Neural cell (in vitro differentiated cells): ENCODE data around the gene SBNO2. TPM values are rescaled to one million over a fixed set of nuclear protein-coding genes. Genes with fewer than 3 reads are reported as not detected.

Experiments used
- H2AFZ ChIP-seq: fragments of 200-600, 300-800 bp; sonication (generic), shearing (Covaris generic); 2 replicates; pipeline ENCODE4 v1.6.0; 2014; ENCODE audit warnings: low read depth, mild to moderate bottlenecking, antibody characterized with exemption, low read length, moderate library complexity
- H3F3A ChIP-seq: fragments of 200-600 bp; shearing (Covaris generic); 2 replicates; pipeline ENCODE4 v1.6.1; 2016; ENCODE audit warnings: mild to moderate bottlenecking, moderate library complexity, mixed read lengths, antibody characterized with exemption, low read length; ENCODE audit not compliant: insufficient read depth, poor library complexity, severe bottlenecking
- H3K27ac ChIP-seq: fragments of 200-600, 300-800 bp; sonication (generic), shearing (Covaris generic); 2 replicates; pipeline ENCODE4 v1.5.1; 2014; ENCODE audit warnings: mild to moderate bottlenecking, low read length, moderate library complexity
- H3K27me3 ChIP-seq: fragments of 300-800, 200-600 bp; sonication (generic), shearing (Covaris generic); 2 replicates; pipeline ENCODE4 v1.6.0; 2014; ENCODE audit warnings: mild to moderate bottlenecking, low read depth, low read length, moderate library complexity; ENCODE audit not compliant: insufficient read depth
- H3K36me3 ChIP-seq: fragments of 300-800, 200-600 bp; sonication (generic), shearing (Covaris generic); 2 replicates; pipeline ENCODE4 v1.5.1; 2014; ENCODE audit warnings: mild to moderate bottlenecking, antibody characterized with exemption, low read length, moderate library complexity; ENCODE audit not compliant: insufficient read depth
- H3K4me2 ChIP-seq: fragments of 300-800, 200-600 bp; sonication (generic), shearing (Covaris generic); 2 replicates; pipeline ENCODE4 v1.6.0; 2014; ENCODE audit warnings: mild to moderate bottlenecking, low read length
- H3K4me3 ChIP-seq: fragments of 300-800, 200-600 bp; sonication (generic), shearing (Covaris generic); 2 replicates; pipeline ENCODE4 v1.5.1; 2014; ENCODE audit warnings: mild to moderate bottlenecking, low read length, moderate library complexity
- H3K79me2 ChIP-seq: fragments of 200-600 bp; shearing (Covaris generic); replicated peaks from 2 replicates; pipeline ENCODE4 v1.6.0; 2014; ENCODE audit warnings: mild to moderate bottlenecking, low read length, moderate library complexity; ENCODE audit not compliant: insufficient read depth
- H3K9ac ChIP-seq: fragments of 300-800, 200-600 bp; sonication (generic), shearing (Covaris generic); 2 replicates; pipeline ENCODE4 v1.6.1; 2016; ENCODE audit warnings: mild to moderate bottlenecking, low read length, mixed read lengths
- H3K9me2 ChIP-seq: fragments of 200-600 bp; shearing (Covaris generic); 2 replicates; pipeline ENCODE4 v1.6.1; 2016; ENCODE audit warnings: mild to moderate bottlenecking, low read length, mixed read lengths; ENCODE audit not compliant: insufficient read depth
- H3K9me3 ChIP-seq: fragments of 200-600, 300-800 bp; sonication (generic), shearing (Covaris generic); 2 replicates; pipeline ENCODE4 v1.6.1; 2016; ENCODE audit warnings: mild to moderate bottlenecking, mixed run types, low read length, moderate library complexity, mixed read lengths
- H4K20me1 ChIP-seq: fragments of 200-600 bp; shearing (Covaris generic); 2 replicates; pipeline ENCODE4 v1.6.1; 2016; ENCODE audit warnings: mild to moderate bottlenecking, mixed run types; ENCODE audit not compliant: insufficient read depth
- CTCF ChIP-seq: fragments of 450-650 bp; IDR thresholded peaks from 2 replicates; pipeline ENCODE4 v1.5.1; 2014; ENCODE audit warnings: antibody characterized with exemption, mild to moderate bottlenecking, moderate library complexity; ENCODE audit not compliant: poor library complexity, severe bottlenecking
- EP300 ChIP-seq: fragments of 450-650 bp; conservative IDR thresholded peaks from 2 replicates; pipeline ENCODE4 v1.6.1; 2014; ENCODE audit warnings: antibody characterized with exemption, mild to moderate bottlenecking, moderate library complexity; ENCODE audit not compliant: poor library complexity, severe bottlenecking
- EZH2 ChIP-seq: fragments of 200-600, 300-800 bp; shearing (Covaris generic), sonication (generic); IDR thresholded peaks from 2 replicates; pipeline ENCODE4 v1.6.1; 2014; ENCODE audit warnings: antibody characterized with exemption, low read length, borderline replicate concordance, mild to moderate bottlenecking; ENCODE audit not compliant: insufficient read depth, poor library complexity, severe bottlenecking
- MXI1 ChIP-seq: fragments of 450-650 bp; conservative IDR thresholded peaks from 2 replicates; pipeline ENCODE4 v1.6.1; 2014; ENCODE audit warnings: antibody characterized with exemption, mild to moderate bottlenecking; ENCODE audit not compliant: poor library complexity, severe bottlenecking
- POLR2AphosphoS5 ChIP-seq: IDR thresholded peaks from 2 replicates; pipeline ENCODE4 v1.6.1; 2012
- RAD21 ChIP-seq: fragments of 450-650 bp; conservative IDR thresholded peaks from 2 replicates; pipeline ENCODE4 v1.6.1; 2014; ENCODE audit warnings: antibody characterized with exemption, mild to moderate bottlenecking, moderate library complexity
- REST ChIP-seq: IDR thresholded peaks from 2 replicates; pipeline ENCODE4 v1.6.1; 2012; ENCODE audit warnings: borderline replicate concordance
- SMC3 ChIP-seq: fragments of 450-650 bp; conservative IDR thresholded peaks from 2 replicates; pipeline ENCODE4 v1.6.1; 2014; ENCODE audit warnings: antibody characterized with exemption, mild to moderate bottlenecking, moderate library complexity; ENCODE audit not compliant: poor library complexity
- TAF1 ChIP-seq: IDR thresholded peaks from 2 replicates; pipeline ENCODE4 v1.6.1; 2012; ENCODE audit warnings: low read depth
- polyA plus RNA-seq: library from polyadenylated mRNA; depleted of rRNA; stranded (reverse); fragments of >200 nt; gene quantifications from 2 replicates; pipeline ENCODE4 v1.2.3, GENCODE V29; 2014

SBNO2 gene
- polyA plus RNA-seq, 1 donor from 2014 or later = 4.8 TPM

- Histone ChIP-seq H3K79me2 (no peaks in the 10 kb centered on the region), H2AFZ (no peak overlapping the region), H3K4me3 (no peak overlapping the region), H3K9me2 (no peaks in the 10 kb centered on the region), H4K20me1 (no peaks in the 10 kb centered on the region), H3K9ac (no peak overlapping the region), H3K9me3 (no peaks in the 10 kb centered on the region), H3K27me3 (no peaks in the 10 kb centered on the region), H3K4me2 (no peak overlapping the region), H3K36me3 (no peaks in the 10 kb centered on the region), H3K27ac (no peak overlapping the region), H3F3A (no peaks in the 10 kb centered on the region)
- peak; percentile 41 for TF ChIP-seq CTCF
- no peak for TF ChIP-seq EP300
These were observed 60.8 kb downstream of the SBNO2 start for GRCh38 chr19:1113030-1113985.

- Histone ChIP-seq H3F3A (no peaks in the 10 kb centered on the region), H3K36me3 (no peaks in the 10 kb centered on the region), H2AFZ (no peak overlapping the region), H3K9me3 (no peaks in the 10 kb centered on the region), H3K27me3 (no peaks in the 10 kb centered on the region), H3K27ac (no peak overlapping the region), H3K9ac (no peak overlapping the region), H3K9me2 (no peaks in the 10 kb centered on the region), H4K20me1 (no peaks in the 10 kb centered on the region), H3K4me3 (no peak overlapping the region), H3K79me2 (no peaks in the 10 kb centered on the region), H3K4me2 (no peak overlapping the region)
- TF ChIP-seq REST (no peak), MXI1 (no peak), TAF1 (no peak), EP300 (no peak), RAD21 (no peak), CTCF (no peak), POLR2AphosphoS5 (no peak), EZH2 (no peak), SMC3 (no peak)
These were observed 61.6 kb downstream of the SBNO2 start for GRCh38 chr19:1112268-1113029.
